Lower leg skin (tissue), 4 donors: ENCODE measurements around the gene MEOX1. TPM values are rescaled to one million over a fixed set of nuclear protein-coding genes. Genes with fewer than 3 reads are reported as not detected.

Experiments used
- DNase-seq, 2 donors: peaks; one replicate each; pipeline ENCODE4 v3.0.0-alpha.2; 2019; ENCODE audit warnings: low spot score in 2 of 2
- H3K4me3 ChIP-seq: fragments of 200-600 bp; sonication (generic); 2 replicates; pipeline ENCODE4 v1.5.1; 2017; ENCODE audit warnings: mild to moderate bottlenecking, low read depth; ENCODE audit not compliant: poor library complexity, severe bottlenecking
- POLR2A ChIP-seq, 2 donors: fragments of 450-650 bp; IDR thresholded peaks; one replicate each; pipeline ENCODE4 v1.6.1; 2016 to 2017; ENCODE audit warnings: antibody characterized with exemption in 2 of 2, mild to moderate bottlenecking in 1 of 2, moderate library complexity in 1 of 2
- WGBS, 2 donors: methylation state at CpG; one replicate each; pipeline ENCODE4 v1.1.5; 2018; 5-methylcytosine and 5-hydroxymethylcytosine counted together
- intact Hi-C: fragments of 100-400 bp; cut with DNase I; formaldehyde crosslinking; loops from one replicate; pipeline ENCODE4 v1.15.0; 2023; ENCODE audit warnings: low total_unique reads
- total RNA-seq, 4 donors: library from RNA; depleted of rRNA; stranded (reverse); fragments of >200 nt; gene quantifications; one replicate each; pipeline ENCODE4 v1.1.0, GENCODE V29; 2016
- TF ChIP-seq, protein P1 (sequence below), 3 donors: fragments of 450-650 bp; IDR thresholded peaks; one replicate each; pipeline ENCODE4 v1.5.1; 2016; ENCODE audit warnings: antibody characterized with exemption in 3 of 3, mild to moderate bottlenecking in 3 of 3, moderate library complexity in 2 of 3

The MEOX1 gene
- total RNA-seq, 4 donors from 2014 or later = 1.9 to 7.9 (median 3.7) TPM

DNA sequence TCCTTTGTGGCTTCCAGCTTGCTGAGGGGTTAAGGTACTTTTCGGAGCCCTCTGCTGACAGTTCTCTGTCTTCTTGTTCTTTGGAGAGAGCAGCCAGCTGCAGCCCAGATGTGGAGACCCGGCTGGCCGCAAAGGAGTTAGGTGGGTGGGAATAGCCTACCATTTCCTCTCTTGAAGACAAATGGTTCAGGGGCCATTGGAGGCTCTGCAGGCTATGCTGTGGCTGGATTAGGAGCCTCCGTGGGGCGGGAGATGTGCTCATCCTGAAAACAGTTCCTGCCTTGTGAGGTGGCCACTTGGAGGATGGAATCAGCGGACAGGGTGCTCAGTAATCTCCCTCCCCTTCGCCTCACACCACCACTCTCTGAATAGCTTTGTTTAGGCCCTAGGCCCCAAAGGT lies 30.3 kb downstream of the MEOX1 start:
- 85 to 86% methylated on average over 7 of the region's 7 CpGs for WGBS, 2 donors
- no peak for TF ChIP-seq POLR2A (IDR thresholded peaks at IDR 0.05)
- TF ChIP-seq, protein P1, sequence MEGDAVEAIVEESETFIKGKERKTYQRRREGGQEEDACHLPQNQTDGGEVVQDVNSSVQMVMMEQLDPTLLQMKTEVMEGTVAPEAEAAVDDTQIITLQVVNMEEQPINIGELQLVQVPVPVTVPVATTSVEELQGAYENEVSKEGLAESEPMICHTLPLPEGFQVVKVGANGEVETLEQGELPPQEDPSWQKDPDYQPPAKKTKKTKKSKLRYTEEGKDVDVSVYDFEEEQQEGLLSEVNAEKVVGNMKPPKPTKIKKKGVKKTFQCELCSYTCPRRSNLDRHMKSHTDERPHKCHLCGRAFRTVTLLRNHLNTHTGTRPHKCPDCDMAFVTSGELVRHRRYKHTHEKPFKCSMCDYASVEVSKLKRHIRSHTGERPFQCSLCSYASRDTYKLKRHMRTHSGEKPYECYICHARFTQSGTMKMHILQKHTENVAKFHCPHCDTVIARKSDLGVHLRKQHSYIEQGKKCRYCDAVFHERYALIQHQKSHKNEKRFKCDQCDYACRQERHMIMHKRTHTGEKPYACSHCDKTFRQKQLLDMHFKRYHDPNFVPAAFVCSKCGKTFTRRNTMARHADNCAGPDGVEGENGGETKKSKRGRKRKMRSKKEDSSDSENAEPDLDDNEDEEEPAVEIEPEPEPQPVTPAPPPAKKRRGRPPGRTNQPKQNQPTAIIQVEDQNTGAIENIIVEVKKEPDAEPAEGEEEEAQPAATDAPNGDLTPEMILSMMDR (IDR thresholded peaks at IDR 0.05) = no peak
- DNase-seq = no peak
- intact Hi-C loops = no loop called here
- no peak overlapping the region for H3K4me3 ChIP-seq

DNA sequence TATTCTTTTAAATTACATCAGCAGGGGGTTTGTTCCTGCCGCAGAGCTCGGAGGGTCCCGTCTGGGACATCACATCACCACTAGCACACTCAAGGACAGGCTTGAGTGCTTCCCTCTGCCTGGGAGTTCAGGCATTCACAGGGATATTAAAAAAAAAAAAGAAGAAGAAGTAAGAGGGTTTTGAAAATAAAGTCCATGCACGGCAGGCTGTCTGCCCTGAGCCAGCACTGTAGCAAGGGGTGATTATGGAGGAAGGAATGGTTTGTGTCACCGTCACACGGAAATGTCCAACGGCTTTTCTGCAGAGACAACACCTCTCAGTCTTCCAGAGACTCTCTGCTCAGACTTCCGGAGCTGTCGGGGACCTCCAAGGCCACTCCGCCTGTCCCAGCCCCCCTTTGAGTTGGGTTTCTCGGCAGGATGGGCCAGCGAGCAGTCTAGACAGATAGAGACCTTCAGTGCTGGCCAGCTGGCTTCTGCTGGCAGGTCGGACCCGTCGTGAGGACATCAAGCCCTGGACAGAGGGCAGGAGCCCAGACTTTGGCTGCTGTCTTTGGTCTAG lies 33.6 kb downstream of the MEOX1 start:
- no peak overlapping the region for H3K4me3 ChIP-seq
- intact Hi-C loops = no loop called here
- TF ChIP-seq, protein P1 (IDR thresholded peaks at IDR 0.05) = no peak
- no peak for TF ChIP-seq POLR2A (IDR thresholded peaks at IDR 0.05)
- no peak for DNase-seq
- 66 to 70% methylated on average over 11 to 15 of the region's 15 CpGs for WGBS, 2 donors

DNA sequence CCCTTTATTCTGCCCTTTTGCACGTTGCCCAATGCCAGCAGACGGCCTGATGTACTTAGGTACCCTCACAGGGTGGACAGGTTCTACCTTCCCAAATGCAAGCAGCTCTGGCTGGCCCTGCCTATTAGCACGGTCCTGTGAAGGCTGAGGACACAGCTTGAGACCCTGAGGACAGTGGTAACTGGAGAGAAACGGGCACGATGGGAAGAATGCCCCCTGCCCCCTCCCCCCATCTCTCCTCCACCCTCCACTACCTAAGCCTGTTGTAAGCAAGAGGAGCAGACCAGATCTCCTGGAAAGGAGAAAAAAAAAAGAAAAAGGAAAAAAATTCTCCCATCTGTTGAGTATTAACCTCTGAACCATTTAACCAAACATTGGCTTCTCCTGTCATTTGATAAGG lies 34.1 kb downstream of the MEOX1 start:
- TF ChIP-seq, protein P1 (IDR thresholded peaks at IDR 0.05) = no peak
- no peak for TF ChIP-seq POLR2A (IDR thresholded peaks at IDR 0.05)
- intact Hi-C loops = no loop called here
- H3K4me3 ChIP-seq = no peak overlapping the region
- DNase-seq = no peak
- 67 to 69% methylated on average over 5 of the region's 5 CpGs for WGBS, 2 donors

GRCh38 chr17:43626023-43626422 lies 35.7 kb downstream of the MEOX1 start:
- H3K4me3 ChIP-seq = no peak overlapping the region
- intact Hi-C loops = no loop called here
- 71 to 90% methylated on average over 3 of the region's 3 CpGs for WGBS, 2 donors
- no peak for DNase-seq
- TF ChIP-seq, protein P1 (IDR thresholded peaks at IDR 0.05) = no peak
- TF ChIP-seq POLR2A (IDR thresholded peaks at IDR 0.05) = no peak

GRCh38 chr17:43625606-43626005 lies 36.1 kb downstream of the MEOX1 start:
- DNase-seq = no peak
- intact Hi-C loops = no loop called here
- TF ChIP-seq POLR2A (IDR thresholded peaks at IDR 0.05) = no peak
- TF ChIP-seq, protein P1 (IDR thresholded peaks at IDR 0.05) = no peak
- no peak overlapping the region for H3K4me3 ChIP-seq

GRCh38 chr17:43620581-43620980 lies 41.1 kb downstream of the MEOX1 start:
- WGBS, 2 donors = 19 to 22% methylated on average over 2 of the region's 2 CpGs
- DNase-seq = no peak
- intact Hi-C loops = no loop called here
- no peak for TF ChIP-seq POLR2A (IDR thresholded peaks at IDR 0.05)
- TF ChIP-seq, protein P1 (IDR thresholded peaks at IDR 0.05) = no peak
- H3K4me3 ChIP-seq = no peak overlapping the region
